NCI-H2227 (cell line): Measurements from ENCODE around the gene DPP6.

Experiments used
- DNase-seq: peaks from one replicate; lab custom pipeline; 2025; ENCODE audit not compliant: unreplicated experiment; lab: John Stamatoyannopoulos, UW

DPP6 gene

GRCh38 chr7:154684666-154685563, 632.7 kb downstream of the DPP6 start:
- no peak for DNase-seq

- DNase-seq: no peak
Observed at GRCh38 chr7:154685564-154685901, 633.3 kb downstream of the DPP6 start.

- DNase-seq: no peak
Observed at GRCh38 chr7:154686305-154686704, 634.1 kb downstream of the DPP6 start.

GRCh38 chr7:154688952-154689351, 636.8 kb downstream of the DPP6 start:
- no peak for DNase-seq

GRCh38 chr7:154690411-154690810, 638.2 kb downstream of the DPP6 start:
- no peak for DNase-seq

- DNase-seq: no peak
Observed at GRCh38 chr7:154693661-154694060, 641.5 kb downstream of the DPP6 start.

- no peak for DNase-seq
Observed at GRCh38 chr7:154695836-154696235, 643.6 kb downstream of the DPP6 start.

- DNase-seq: no peak
Observed at GRCh38 chr7:154696556-154696955, 644.4 kb downstream of the DPP6 start.

GRCh38 chr7:154698726-154699291, 646.6 kb downstream of the DPP6 start:
- no peak for DNase-seq

GRCh38 chr7:154699417-154699816, 647.2 kb downstream of the DPP6 start:
- DNase-seq: no peak

GRCh38 chr7:154709840-154710520, 657.8 kb downstream of the DPP6 start:
- no peak for DNase-seq

- DNase-seq: no peak
Observed at GRCh38 chr7:154720016-154720415, 667.8 kb downstream of the DPP6 start.

GRCh38 chr7:154721086-154721485, 668.9 kb downstream of the DPP6 start:
- no peak for DNase-seq

GRCh38 chr7:154726368-154726767, 674.2 kb downstream of the DPP6 start:
- no peak for DNase-seq

- DNase-seq: no peak
Observed at GRCh38 chr7:154729056-154729455, 676.9 kb downstream of the DPP6 start.

GRCh38 chr7:154735766-154736165, 683.6 kb downstream of the DPP6 start:
- DNase-seq: no peak

- DNase-seq: no peak
Observed at GRCh38 chr7:154736389-154736788, 684.2 kb downstream of the DPP6 start.

GRCh38 chr7:154738216-154738615, 686.0 kb downstream of the DPP6 start:
- no peak for DNase-seq

GRCh38 chr7:154741131-154741530, 688.9 kb downstream of the DPP6 start:
- DNase-seq: no peak

GRCh38 chr7:154743206-154743605, 691.0 kb downstream of the DPP6 start:
- DNase-seq: no peak

GRCh38 chr7:154744256-154744860, 692.2 kb downstream of the DPP6 start:
- DNase-seq: peak; percentile 1

- no peak for DNase-seq
Observed at GRCh38 chr7:154744861-154745258, 692.7 kb downstream of the DPP6 start.
